OCI-LY1 (cell line): Measurements from ENCODE around the gene HPSE2.

ENCODE experiments used
- CTCF ChIP-seq: fragments of 200-600 bp; sonication (generic), shearing (Covaris generic); IDR thresholded peaks from 2 replicates; pipeline ENCODE4 v1.5.1; 2017; ENCODE audit warnings: mild to moderate bottlenecking, antibody characterized with exemption, low read length, moderate library complexity, mixed read lengths
- EZH2 ChIP-seq: fragments of 200-600 bp; sonication (generic), shearing (Covaris generic); IDR thresholded peaks from 2 replicates; pipeline ENCODE4 v1.8.0; 2017; ENCODE audit warnings: borderline replicate concordance, mixed run types, mild to moderate bottlenecking, antibody characterized with exemption, low read length, moderate library complexity, mixed read lengths

DNA sequence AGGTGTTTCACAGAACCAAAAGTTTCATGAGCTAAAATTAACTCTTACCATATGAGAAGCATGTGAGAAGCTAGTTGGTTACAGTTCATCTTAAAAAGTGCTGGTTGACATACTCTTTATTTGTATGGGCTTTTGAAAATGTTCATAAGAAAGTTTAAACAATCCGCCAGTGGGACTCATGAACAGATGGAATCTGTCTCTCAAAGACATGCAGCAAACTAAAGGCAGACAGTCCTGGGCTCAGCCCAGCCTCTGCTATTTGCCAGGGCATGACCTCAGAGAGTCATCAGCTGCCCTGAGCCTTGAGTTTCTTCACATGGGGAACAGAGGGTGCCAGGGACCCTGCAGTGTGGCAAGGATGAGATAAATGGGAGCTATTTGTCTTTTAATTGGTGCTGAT, 823.9 kb downstream of the HPSE2 start:
- TF ChIP-seq CTCF (no peak), EZH2 (no peak)
